CD4-positive, alpha-beta T cell treated with Interleukin-6 at 100 ng/mL for 8 hours (primary cell): ENCODE measurements around the gene MAPKAP1.

Experiments
- DNase-seq: peaks from one replicate; pipeline ENCODE4 v3.0.0-alpha.2; 2020; ENCODE audit warnings: mixed read lengths, low spot score

Gene MAPKAP1

DNA sequence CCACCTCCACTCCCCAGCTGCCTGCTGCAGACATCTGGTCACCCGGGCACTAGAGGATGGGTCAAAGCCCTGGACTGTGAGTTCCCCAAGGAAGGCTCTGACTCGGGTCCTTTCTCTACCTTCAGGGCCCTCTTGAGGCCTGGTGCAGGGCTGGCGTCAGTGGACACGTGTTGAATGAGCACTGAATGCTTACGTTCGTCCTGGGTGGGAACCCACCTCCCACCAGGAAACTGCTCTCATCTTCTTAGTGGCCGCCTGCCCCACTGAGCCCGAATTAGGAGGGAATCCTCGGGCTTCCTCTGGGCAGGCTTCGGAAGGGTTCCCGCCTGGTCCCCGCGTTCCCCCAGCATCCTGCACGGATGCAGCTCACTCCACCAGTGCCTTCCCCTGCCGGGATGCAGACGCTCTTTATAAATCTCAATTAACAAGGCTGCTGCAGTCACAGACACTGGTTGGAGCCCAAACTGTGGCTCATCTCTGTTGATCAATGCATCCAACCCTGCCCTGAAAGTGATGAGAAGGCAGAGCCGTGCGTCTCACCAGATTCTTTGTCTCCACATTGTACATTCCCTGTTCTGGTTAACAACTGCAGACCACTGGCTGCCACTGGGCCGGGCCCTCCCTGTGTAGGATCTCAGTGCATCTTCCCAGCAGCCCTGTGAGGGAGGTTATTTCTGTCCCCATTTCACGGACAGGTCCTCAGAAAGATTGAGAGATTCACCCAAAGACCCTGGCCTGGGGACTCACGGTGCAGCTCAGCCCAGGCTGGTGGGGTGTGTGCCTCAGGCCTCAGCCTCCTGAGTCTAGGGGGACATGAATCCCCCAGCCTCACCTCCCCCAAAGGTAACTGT, 276.6 kb downstream of the MAPKAP1 start:
- DNase-seq, result no peak

GRCh38 chr9:125429476-125430160, 277.4 kb downstream of the MAPKAP1 start:
- no peak for DNase-seq

- DNase-seq, result no peak
Measured at GRCh38 chr9:125428902-125429467, 278.0 kb downstream of the MAPKAP1 start.

DNA sequence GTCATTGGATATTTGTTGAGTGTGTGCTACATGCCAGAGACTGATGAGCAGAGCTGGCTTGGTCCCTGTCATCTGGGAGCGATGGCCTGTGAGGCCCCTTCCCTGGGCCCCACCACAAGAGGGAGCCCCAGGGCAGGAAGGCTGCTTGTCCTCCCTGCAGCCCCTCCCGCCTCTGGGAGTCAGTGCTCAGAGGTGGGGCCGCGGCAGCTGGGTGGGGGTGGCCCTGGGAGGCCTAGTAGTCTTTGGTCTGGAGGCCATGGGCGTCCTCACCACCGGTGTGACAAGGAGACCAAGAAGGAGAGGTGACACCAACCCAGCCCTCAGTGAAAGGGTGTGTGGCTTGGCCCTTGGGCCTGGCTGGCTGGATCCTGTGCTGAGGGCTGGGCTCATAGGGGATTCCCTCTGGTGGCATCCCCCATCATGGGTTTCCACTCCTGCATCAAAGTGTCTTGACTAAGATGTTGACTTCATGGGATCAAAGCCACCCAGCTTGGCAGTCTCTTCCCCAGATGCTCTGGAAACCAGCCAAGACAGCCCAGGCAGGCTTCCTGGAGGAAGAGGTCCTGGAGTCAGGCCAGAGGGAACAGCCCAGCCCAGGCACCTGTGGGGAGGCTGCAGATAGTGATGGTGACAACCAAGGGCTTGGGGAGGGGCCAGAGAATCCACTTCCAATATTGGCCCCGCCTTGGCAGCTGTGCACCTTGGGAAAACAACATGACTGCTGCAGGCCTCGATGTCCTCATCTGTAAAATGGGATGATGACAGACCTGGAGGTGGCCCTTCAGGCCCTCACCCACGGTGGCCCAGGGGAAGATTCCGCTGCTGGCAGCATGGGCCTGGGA, 278.7 kb downstream of the MAPKAP1 start:
- DNase-seq, result no peak

DNA sequence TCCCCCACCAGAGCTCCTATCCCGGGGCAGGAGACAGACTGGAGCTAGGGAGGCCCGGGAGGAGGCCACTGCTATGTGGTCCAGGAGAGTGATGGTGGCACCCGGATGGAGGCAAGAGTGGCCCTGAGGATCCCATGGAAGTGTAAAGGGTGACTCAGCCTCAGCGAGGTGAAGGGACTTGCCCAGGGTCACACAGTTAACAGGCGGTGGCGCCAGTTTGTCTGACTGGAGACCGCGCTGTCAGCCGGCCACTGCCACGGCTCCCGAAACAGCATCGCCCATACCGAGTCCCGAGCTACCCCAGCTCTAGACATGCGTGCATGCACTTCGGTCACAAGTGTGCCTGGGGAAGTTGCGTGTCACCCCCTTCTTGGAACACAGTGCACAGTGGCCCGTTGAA, 279.5 kb downstream of the MAPKAP1 start:
- DNase-seq, result no peak

GRCh38 chr9:125426926-125427325, 280.1 kb downstream of the MAPKAP1 start:
- DNase-seq, result no peak

DNA sequence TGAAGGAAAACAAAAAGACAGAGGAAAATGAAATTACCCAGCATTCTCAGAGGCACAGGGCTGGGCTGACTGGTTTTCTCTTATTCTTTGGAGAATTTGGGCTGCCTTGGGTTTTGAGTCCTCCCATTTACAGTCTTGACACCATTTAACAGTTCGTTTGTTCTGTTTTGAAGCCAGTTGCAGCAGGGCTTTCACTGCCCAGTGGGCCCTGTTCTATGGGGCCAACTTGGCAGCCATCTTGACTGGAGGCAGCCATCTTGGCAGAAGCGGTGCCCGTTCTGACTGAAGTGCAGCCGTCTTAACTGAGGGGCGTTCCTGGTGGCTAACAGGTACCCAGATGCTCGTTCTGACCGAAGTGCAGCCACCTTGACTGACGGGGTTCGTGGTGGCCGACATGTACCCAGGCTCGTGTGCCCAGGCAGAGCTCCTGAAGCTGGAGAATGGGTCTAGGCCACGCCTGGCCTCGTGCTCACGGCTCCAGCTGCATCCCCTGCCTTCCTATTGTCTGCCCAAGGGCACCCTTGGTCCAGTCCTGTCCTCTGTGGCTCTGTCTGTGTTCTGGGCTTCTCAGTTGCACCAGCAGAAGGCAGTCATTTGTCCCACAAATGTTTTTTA, 281.0 kb downstream of the MAPKAP1 start:
- no peak for DNase-seq

GRCh38 chr9:125425170-125425897, 281.7 kb downstream of the MAPKAP1 start:
- no peak for DNase-seq

DNA sequence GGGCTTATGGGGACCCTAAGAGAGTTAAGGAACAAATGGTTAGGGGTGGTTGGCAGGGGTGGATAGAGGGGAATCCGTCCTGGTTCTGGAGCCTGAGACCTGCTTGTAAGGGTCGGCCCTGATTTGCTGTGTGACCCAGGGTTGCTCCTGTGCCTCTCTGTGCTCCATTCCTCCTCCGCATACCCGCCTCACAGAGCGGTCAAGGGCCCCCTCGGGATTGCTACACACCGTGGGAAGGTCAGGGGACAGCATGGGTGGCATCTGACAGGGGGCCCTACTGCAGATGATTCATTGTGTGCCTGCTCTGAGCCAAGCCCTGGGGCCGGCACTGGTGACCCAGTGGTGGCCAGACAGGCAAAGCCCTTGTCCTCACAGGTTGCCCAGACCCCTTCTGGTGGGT, 283.0 kb downstream of the MAPKAP1 start:
- no peak for DNase-seq

- no peak for DNase-seq
Measured at GRCh38 chr9:125422853-125423252, 284.2 kb downstream of the MAPKAP1 start.

DNA sequence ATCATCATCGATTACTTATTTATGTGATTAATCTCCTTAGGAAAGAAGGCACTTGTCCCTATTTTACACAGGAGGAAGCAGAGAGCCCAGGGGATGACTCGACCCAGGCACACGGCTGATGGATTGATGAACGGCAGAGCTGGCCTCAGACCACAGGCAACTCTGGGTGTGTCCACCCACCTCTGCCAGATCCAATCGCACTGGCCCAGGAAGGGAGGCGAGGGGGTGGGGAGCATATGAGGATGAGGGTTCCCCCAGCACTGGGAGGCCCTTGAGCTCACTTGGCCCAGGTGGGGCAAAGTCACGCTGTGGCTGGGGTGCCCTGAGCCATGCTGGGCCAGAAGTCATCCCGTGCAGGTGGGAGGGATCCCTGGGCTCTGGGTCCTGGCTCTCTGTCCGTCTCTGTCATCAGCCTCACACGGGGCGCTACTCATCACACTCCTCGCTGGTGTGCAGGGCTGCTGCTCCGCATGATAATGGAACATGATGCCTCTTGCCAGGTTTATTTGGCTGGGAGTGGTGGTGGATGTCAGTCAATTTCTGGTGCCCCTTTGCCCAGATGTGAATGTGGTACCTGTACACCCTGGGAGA, 285.3 kb downstream of the MAPKAP1 start:
- DNase-seq, result no peak

DNA sequence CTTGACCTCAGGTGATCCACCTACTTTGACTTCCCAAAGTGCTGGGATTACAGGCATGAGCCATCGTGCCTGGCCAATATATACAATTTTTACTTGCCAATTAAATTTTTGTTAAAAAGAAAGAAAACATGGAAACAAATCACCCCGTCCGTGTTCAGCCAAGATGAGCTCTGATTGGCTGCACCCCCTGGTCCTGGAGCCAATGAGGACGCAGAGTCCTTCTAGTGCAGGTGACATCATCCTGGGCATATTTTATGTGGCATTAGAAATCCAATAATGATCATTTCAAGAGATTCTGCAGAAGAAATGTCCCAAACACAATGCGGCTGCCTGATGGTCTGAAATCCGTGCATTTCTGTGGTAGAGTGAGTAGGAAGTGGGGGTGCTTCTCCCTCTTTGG, 285.8 kb downstream of the MAPKAP1 start:
- no peak for DNase-seq

- DNase-seq, result no peak
Measured at GRCh38 chr9:125418404-125418803, 288.6 kb downstream of the MAPKAP1 start.

GRCh38 chr9:125416517-125416916, 290.5 kb downstream of the MAPKAP1 start:
- DNase-seq, result no peak

GRCh38 chr9:125415583-125416460, 291.2 kb downstream of the MAPKAP1 start:
- no peak for DNase-seq

GRCh38 chr9:125413579-125413978, 293.4 kb downstream of the MAPKAP1 start:
- DNase-seq, result no peak

GRCh38 chr9:125412166-125412565, 294.8 kb downstream of the MAPKAP1 start:
- no peak for DNase-seq

GRCh38 chr9:125411171-125411756, 295.7 kb downstream of the MAPKAP1 start:
- DNase-seq, result no peak

DNA sequence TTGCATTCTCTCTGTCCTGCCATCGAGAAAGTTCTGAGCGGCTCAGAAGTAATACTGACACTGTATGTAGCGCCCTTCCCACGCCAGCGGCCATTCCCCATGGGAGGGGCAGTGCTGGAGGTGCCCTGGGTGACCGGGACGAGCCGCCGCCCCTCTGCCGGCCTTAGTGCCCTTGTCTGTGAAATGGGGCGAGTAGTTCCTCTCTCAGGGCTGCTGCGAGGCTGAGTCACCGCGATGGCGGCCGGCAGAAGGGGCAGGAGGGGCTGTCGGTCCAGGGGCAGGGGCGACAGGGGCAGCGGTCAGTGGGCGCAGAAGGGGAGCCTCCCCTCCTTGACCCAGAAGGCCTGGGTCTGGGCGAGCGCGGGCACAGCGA, 296.5 kb downstream of the MAPKAP1 start:
- DNase-seq, result no peak
